Measurements from ENCODE around the gene UBE2L6. TPM values are rescaled to one million over a fixed set of nuclear protein-coding genes. Genes with fewer than 3 reads are reported as not detected.

Gene UBE2L6
- total and polyA plus RNA-seq, 2 donors (not counting 1 experiment from before 2014, with no cell fraction given), result 63.5 to 70.7 TPM

DNA sequence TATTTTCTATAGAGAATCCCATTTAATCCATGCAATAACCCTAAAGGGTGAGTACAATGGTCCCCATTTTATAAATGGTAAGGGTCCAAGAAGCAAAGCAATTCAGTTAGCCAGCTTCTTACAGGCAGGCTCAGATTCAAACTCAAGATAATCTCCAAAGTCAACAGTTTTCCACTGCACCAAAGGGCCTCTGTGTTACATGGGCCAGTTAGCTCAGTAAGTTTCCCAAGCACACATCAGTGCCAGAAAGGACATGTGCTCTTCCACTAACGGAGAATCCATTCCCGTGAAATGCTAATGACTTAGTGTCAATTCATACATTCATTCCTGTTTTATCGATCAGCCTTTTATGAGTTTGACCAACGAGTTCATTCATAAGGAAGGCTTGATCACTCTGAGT lies 63.0 kb downstream of the UBE2L6 start:
- peaks cover 6% of the 10 kb centered on the region for H3K4me1 Mint-ChIP-seq
- ATAC-seq (ENCODE audit: low read depth), result no peak

DNA sequence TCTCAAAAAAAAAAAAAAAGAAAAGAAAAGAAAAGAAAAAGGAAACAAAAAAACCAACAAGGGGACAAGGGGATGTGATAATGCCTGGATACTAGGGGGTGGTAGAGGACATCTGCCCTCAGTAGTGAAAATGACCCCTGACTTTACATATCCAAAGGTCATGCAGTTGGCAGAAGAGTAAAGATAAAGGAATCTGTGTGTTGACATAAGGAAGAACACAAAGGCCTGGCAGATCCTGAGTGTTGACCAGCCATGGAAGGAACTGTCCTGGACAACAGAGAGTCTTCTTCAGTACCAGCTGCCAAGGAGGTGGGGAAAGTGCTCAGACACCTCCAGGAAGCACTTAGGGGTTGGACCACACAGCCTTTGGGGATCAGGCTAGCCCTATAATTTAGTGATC lies 64.6 kb downstream of the UBE2L6 start:
- Mint-ChIP-seq H3K9me3 (ENCODE audit: insufficient read depth) (no peaks in the 10 kb centered on the region), H3K27ac (no peak overlapping the region), H3K4me3 (no peak overlapping the region), H3K27me3 (no peaks in the 10 kb centered on the region), H3K4me1 (peaks cover 6% of the 10 kb centered on the region)
- Histone ChIP-seq H3K9me3 (ENCODE audit: control extremely low read depth in 1 of 3, control insufficient read depth in 2 of 3, insufficient read depth in 1 of 3, low read length in 2 of 3) (peaks cover 0 to 4% (median 0%) of the 10 kb centered on the region in 3 donors), H3K36me3 (replicated peaks in 1 of 2; ENCODE audit: control extremely low read depth in 1 of 2, control insufficient read depth in 1 of 2, extremely low read depth in 1 of 2, insufficient read depth in 2 of 2, low read length in 1 of 2) (no peaks in the 10 kb centered on the region), H3K4me3 (ENCODE audit: control extremely low read depth in 1 of 5, extremely low read depth in 1 of 5, insufficient read depth in 1 of 5, low read depth in 2 of 5, low read length in 4 of 5) (no peak overlapping the region), H3K27ac (ENCODE audit: low read length in 2 of 2) (no peak overlapping the region), H3K9ac (ENCODE audit: low read length) (no peak overlapping the region), H3K27me3 (replicated peaks in 1 of 4; ENCODE audit: control extremely low read depth in 1 of 4, control insufficient read depth in 3 of 4, insufficient read depth in 4 of 4, low read length in 3 of 4) (no peaks in the 10 kb centered on the region), H3K4me1 (ENCODE audit: control insufficient read depth in 2 of 2, insufficient read depth in 2 of 2, low read length in 2 of 2) (peaks cover 0 to 6% of the 10 kb centered on the region in 2 donors), H3K79me2 (ENCODE audit: control insufficient read depth, insufficient read depth, low read length) (no peaks in the 10 kb centered on the region), H4K20me1 (ENCODE audit: control insufficient read depth, insufficient read depth, low read length, poor library complexity, severe bottlenecking) (no peaks in the 10 kb centered on the region), H3K4me2 (replicated peaks; ENCODE audit: low read depth, low read length, poor library complexity, severe bottlenecking) (no peak overlapping the region), H2AFZ (ENCODE audit: insufficient read depth, low read depth, low read length, poor library complexity, severe bottlenecking) (no peak overlapping the region)
- POLR2A ChIA-PET, result no interaction called here
- TF ChIP-seq, protein P1, sequence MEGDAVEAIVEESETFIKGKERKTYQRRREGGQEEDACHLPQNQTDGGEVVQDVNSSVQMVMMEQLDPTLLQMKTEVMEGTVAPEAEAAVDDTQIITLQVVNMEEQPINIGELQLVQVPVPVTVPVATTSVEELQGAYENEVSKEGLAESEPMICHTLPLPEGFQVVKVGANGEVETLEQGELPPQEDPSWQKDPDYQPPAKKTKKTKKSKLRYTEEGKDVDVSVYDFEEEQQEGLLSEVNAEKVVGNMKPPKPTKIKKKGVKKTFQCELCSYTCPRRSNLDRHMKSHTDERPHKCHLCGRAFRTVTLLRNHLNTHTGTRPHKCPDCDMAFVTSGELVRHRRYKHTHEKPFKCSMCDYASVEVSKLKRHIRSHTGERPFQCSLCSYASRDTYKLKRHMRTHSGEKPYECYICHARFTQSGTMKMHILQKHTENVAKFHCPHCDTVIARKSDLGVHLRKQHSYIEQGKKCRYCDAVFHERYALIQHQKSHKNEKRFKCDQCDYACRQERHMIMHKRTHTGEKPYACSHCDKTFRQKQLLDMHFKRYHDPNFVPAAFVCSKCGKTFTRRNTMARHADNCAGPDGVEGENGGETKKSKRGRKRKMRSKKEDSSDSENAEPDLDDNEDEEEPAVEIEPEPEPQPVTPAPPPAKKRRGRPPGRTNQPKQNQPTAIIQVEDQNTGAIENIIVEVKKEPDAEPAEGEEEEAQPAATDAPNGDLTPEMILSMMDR (IDR thresholded peaks at IDR 0.05), result no peak
- no peak for TF ChIP-seq EZH2 (IDR thresholded peaks at IDR 0.05; ENCODE audit: borderline replicate concordance, insufficient read depth, low read depth, low read length, poor library complexity, severe bottlenecking)
- no peak for ATAC-seq (ENCODE audit: low read depth)
- CTCF ChIA-PET, result interaction anchor here (2.4 to 7.6 kb wide), 3 partner anchors 9 to 45 kb away, joined by 12 to 34 read pairs (median 17); no protein-coding TSS in a partner anchor
- intact Hi-C loops (cut with micrococcal nuclease), result no loop called here
- no peak for DNase-seq

More for the DNA sequence above, 63.0 kb downstream of the UBE2L6 start:
- Mint-ChIP-seq H3K27me3 (no peaks in the 10 kb centered on the region), H3K4me3 (no peak overlapping the region), H3K27ac (no peak overlapping the region), H3K9me3 (ENCODE audit: insufficient read depth) (no peaks in the 10 kb centered on the region)
- 100% methylated on average over 1 of the region's 4 CpGs for WGBS (ENCODE audit: insufficient coverage)
- intact Hi-C loops (cut with micrococcal nuclease), result no loop called here
- Histone ChIP-seq H3K4me2 (replicated peaks; ENCODE audit: low read depth, low read length, poor library complexity, severe bottlenecking) (no peak overlapping the region), H2AFZ (ENCODE audit: insufficient read depth, low read depth, low read length, poor library complexity, severe bottlenecking) (no peak overlapping the region), H3K9ac (ENCODE audit: low read length) (no peak overlapping the region), H3K27ac (ENCODE audit: low read length in 2 of 2) (no peak overlapping the region), H3K9me3 (ENCODE audit: control extremely low read depth in 1 of 3, control insufficient read depth in 2 of 3, insufficient read depth in 1 of 3, low read length in 2 of 3) (peaks cover 0 to 2% (median 0%) of the 10 kb centered on the region in 3 donors), H3K4me3 (ENCODE audit: control extremely low read depth in 1 of 5, extremely low read depth in 1 of 5, insufficient read depth in 1 of 5, low read depth in 2 of 5, low read length in 4 of 5) (no peak overlapping the region), H3K36me3 (replicated peaks in 1 of 2; ENCODE audit: control extremely low read depth in 1 of 2, control insufficient read depth in 1 of 2, extremely low read depth in 1 of 2, insufficient read depth in 2 of 2, low read length in 1 of 2) (no peaks in the 10 kb centered on the region), H3K4me1 (ENCODE audit: control insufficient read depth in 2 of 2, insufficient read depth in 2 of 2, low read length in 2 of 2) (peaks cover 0 to 2% of the 10 kb centered on the region in 2 donors), H3K27me3 (replicated peaks in 1 of 4; ENCODE audit: control extremely low read depth in 1 of 4, control insufficient read depth in 3 of 4, insufficient read depth in 4 of 4, low read length in 3 of 4) (no peaks in the 10 kb centered on the region), H3K79me2 (ENCODE audit: control insufficient read depth, insufficient read depth, low read length) (no peaks in the 10 kb centered on the region), H4K20me1 (ENCODE audit: control insufficient read depth, insufficient read depth, low read length, poor library complexity, severe bottlenecking) (no peaks in the 10 kb centered on the region)
- no peak for TF ChIP-seq EZH2 (IDR thresholded peaks at IDR 0.05; ENCODE audit: borderline replicate concordance, insufficient read depth, low read depth, low read length, poor library complexity, severe bottlenecking)
- TF ChIP-seq, protein P1 (IDR thresholded peaks at IDR 0.05), result no peak
- no peak for DNase-seq
- ChIA-PET CTCF (interaction anchor here (0.7 to 5.5 kb wide), 5 partner anchors 11 to 138 kb away, joined by 3 to 49 read pairs (median 5); no protein-coding TSS in a partner anchor), POLR2A (no interaction called here)

Data from B cell (primary cell).